ENCODE results near the gene AKAP6.

The AKAP6 gene

DNA sequence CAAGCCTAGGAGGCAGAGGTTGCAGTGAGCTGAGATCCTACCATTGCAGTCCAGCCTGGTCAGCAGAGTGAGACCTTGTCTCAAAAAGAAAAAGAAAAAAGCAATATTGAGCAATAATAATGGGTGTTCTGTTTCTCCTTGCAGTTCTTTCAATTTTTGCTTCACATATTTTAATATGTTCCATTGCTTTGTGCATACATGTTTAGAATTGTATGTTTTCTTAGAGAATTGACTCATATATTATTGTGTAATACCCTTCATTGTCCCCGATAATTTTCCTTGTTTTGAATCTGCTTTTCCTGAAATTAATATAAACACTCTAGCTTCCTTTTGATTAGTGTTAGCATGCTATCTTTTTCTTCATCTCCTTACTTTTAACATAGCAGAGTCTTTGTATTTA lies 471.2 kb downstream of the AKAP6 start:
- DNase-seq = no peak

- DNase-seq = no peak
These were observed 473.2 kb downstream of the AKAP6 start for GRCh38 chr14:32802295-32802694.

GRCh38 chr14:32805979-32806378 lies 476.9 kb downstream of the AKAP6 start:
- DNase-seq = no peak

DNA sequence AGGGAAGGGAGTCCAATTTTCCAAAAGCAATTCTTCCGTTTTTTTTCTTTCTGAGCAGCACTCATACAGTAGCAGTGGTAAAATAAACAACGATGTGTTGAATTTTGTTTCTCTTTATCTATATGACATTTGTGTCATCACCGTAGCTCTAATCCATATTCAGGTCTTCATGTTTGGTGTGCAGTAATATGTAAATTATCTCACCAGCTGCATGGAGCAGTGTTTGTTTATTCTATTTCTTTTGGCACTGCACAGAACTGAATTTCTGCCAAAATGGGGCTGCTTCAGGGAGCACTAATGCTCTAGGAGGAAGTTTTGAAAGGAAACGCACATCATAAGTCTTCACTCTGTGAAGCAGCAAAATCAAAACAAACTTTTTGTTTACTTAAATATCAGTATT lies 479.5 kb downstream of the AKAP6 start:
- no peak for DNase-seq

DNA sequence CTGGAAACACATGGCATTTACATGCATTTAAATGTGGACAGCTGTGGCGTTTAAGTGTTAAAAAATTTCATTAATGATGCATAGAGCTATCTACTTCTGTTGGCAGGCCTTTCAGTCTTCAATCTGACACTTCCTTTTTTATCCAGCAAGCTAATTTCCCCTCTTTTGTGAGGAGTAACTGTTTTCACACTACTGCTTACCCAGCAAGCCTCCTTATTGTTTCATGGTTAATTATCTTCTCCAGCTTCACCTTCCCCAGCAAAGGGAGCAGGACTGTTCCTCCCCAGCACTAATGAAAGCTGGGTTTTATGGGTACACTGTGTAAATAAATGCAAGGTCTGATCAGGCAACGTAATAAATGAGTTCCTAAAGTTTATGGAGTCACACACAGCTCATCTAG lies 480.2 kb downstream of the AKAP6 start:
- no peak for DNase-seq

GRCh38 chr14:32813401-32813800 lies 484.3 kb downstream of the AKAP6 start:
- DNase-seq = no peak

- no peak for DNase-seq
These were observed 485.6 kb downstream of the AKAP6 start for GRCh38 chr14:32814721-32815120.

DNA sequence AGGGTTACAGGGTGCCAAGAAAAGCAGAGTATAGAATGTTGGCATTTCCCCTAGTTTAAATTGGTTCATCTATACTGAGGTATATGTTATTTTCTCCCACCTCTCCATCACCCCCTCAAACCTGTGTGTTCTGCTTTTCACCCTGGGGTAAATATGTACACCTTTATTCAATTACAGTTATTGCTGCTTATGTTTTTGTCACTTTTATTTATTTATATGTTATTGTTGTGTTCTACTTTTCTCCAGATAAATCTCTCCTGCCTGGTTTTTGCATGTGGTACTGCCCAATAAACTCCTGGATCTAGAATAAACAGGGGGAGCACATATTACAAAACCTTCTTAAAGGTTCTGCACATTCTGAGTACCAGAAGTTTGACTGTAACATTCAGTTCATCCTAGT lies 487.5 kb downstream of the AKAP6 start:
- no peak for DNase-seq

GRCh38 chr14:32817780-32818179 lies 488.7 kb downstream of the AKAP6 start:
- DNase-seq = no peak

DNA sequence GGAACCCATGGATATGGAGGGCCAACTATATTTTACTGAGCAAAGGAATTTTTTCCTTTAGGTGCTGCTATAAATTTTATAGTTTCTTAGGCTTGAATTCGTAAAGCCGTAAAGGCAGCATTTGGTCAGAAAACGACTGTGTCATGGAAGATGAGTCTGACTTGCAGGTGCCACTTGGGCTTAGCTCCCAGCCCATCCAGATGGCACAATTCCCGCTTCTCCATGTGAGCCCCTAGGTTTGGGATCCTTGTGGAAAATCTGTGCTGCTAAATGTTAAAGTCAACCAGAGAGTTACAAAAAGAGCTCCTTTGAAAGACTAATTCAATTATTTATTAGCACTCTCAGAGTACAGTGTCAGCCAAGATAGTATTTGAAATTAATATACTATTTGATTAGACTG lies 489.5 kb downstream of the AKAP6 start:
- no peak for DNase-seq

DNA sequence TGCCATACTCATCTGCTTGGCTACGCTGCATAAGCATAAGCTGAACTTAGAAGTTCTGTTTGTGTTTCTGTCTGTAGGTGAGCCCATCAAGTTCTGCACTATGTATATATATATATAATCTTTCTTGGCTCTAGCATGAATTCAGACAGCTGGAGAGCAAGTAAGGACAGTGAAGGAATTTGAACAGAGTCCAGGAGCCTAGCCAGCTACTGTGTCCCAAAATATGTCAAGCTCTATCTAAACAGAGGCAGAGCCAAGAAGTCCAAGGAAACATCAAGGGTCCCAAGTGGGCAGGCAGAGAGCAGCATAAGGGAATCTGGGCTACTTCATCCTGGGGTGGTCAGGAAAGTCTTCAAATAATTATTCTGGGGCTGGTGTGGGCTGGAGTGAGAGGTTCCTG lies 491.1 kb downstream of the AKAP6 start:
- DNase-seq = no peak

GRCh38 chr14:32820682-32821081 lies 491.6 kb downstream of the AKAP6 start:
- no peak for DNase-seq

DNA sequence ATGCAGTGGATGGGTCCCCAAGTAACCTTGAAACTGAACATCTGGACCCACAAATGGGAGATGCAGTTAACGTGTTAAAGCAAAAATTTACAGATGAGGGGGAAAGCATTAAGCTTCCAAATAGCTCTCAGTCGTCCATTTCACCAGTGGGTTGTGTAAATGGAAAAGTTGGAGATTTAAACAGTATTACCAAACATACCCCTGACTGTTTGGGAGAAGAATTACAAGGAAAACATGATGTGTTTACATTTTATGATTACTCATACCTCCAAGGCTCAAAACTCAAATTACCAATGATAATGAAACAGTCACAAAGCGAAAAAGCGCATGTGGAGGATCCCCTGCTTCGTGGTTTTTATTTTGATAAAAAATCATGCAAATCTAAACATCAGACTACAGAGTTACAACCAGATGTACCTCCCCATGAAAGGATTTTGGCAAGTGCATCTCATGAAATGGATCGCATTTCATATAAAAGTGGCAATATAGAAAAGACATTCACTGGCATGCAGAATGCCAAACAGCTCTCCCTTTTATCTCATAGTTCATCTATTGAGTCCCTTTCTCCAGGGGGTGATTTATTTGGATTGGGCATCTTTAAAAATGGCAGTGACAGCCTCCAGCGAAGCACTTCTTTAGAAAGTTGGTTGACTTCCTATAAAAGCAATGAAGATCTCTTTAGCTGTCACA lies 493.0 kb downstream of the AKAP6 start:
- no peak for DNase-seq

DNA sequence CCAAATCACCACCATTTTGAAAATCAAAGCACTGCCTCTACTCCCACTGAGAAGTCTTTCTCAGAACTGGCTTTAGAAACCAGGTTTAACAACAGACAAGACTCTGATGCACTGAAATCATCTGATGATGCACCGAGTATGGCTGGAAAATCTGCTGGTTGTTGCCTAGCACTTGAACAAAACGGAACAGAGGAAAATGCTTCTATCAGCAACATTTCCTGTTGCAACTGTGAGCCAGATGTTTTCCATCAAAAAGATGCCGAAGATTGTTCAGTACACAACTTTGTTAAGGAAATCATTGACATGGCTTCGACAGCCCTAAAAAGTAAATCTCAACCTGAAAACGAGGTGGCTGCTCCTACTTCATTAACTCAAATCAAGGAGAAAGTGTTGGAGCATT lies 494.6 kb downstream of the AKAP6 start:
- no peak for DNase-seq

- DNase-seq = no peak
These were observed 495.1 kb downstream of the AKAP6 start for GRCh38 chr14:32824195-32824594.

DNA sequence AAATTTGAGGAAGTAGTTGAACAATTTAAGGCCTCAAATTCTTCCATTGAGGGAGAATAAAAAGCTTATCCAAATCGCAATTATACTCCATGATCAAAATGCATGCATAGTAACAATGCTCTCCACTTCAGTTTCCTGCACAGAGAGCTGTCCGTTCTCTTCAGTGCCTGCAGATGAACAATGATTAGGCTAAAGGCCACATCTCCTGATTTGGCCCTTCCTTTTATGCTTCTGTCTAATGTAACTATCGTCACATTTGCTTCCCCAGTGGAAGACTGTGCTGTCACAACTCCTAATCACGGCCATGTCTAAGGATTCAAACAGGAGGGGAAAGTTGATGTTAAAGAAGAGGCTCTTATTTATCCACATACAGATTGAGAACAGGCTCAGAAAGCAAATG lies 496.0 kb downstream of the AKAP6 start:
- no peak for DNase-seq

GRCh38 chr14:32826404-32827082 lies 497.4 kb downstream of the AKAP6 start:
- no peak for DNase-seq

GRCh38 chr14:32827514-32827913 lies 498.4 kb downstream of the AKAP6 start:
- no peak for DNase-seq

- no peak for DNase-seq
These were observed 506.8 kb downstream of the AKAP6 start for GRCh38 chr14:32835924-32836323.

GRCh38 chr14:32841698-32842097 lies 512.6 kb downstream of the AKAP6 start:
- DNase-seq = no peak

DNA sequence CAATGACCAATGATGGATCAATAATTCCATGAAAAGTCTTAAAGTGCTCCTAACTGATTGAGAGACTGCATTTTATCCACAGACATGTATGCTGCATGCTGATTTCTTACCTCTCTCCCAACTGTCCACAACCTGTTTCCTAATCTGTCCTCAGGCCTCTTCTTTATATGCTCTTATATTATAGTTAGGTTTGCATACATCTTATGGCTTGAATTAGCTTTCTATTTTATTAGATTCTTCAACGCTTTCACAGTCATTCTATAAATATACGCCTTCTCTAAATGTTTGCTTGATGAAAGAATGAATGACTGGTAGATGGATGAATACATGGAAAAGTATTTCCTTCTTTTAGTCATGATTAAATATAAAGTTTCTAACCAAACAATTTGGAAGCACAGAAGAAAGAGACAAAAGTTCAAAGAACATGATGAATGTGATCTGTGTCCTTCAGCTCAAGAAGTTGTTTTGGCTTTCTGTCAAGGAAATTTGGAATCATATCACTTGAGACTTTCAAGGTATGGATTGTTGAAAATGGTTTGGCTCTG lies 517.8 kb downstream of the AKAP6 start:
- DNase-seq = no peak

GRCh38 chr14:32847867-32848266 lies 518.8 kb downstream of the AKAP6 start:
- DNase-seq = no peak

- no peak for DNase-seq
These were observed 536.8 kb downstream of the AKAP6 start for GRCh38 chr14:32865827-32866376.

- DNase-seq = no peak
These were observed 554.1 kb downstream of the AKAP6 start for GRCh38 chr14:32883188-32883587.
